ENCODE measurements around the gene KCNB1.

Gene KCNB1

DNA sequence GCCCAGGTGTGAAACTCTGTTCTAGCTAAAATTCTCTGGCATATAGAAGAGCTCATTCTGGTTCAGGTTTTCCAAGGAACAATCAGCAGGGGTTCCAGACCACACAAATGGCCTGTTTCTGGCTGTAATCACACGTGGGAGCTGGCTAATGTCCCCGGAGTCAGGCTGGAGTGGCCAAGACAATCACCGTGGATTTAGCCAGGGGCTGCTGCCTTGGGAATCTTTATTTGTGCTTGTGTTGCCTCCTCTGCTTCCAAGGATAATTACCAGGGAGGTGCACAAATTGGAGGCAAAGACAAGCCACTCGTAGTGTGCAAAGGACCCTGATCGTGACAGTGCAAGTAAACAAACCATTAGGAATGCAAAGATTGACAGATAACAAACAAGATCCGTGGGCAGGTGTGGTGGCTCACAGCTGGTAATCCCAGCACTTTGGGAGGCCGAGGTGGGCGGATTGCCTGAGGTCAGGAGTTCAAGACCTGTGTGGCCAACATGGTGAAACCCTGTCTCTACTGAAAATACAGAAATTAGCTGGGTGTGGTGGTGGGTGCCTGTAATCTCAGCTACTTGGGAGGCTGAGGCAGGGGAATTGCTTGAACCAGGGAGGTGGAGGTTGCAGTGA, 77.3 kb downstream of the KCNB1 start:
- H3K27ac Mint-ChIP-seq = no peak overlapping the region
- no peak overlapping the region for H3K4me3 Mint-ChIP-seq
- no peak for ATAC-seq
- peaks cover 28% of the 10 kb centered on the region for H3K27me3 Mint-ChIP-seq
- H3K9me3 Mint-ChIP-seq = peaks cover 4% of the 10 kb centered on the region
- H3K4me1 Mint-ChIP-seq = no peaks in the 10 kb centered on the region
- no peaks in the 10 kb centered on the region for H3K36me3 Mint-ChIP-seq

GRCh38 chr20:49404461-49404860, 78.0 kb downstream of the KCNB1 start:
- no peak overlapping the region for H3K27ac Mint-ChIP-seq
- no peaks in the 10 kb centered on the region for H3K36me3 Mint-ChIP-seq
- no peaks in the 10 kb centered on the region for H3K4me1 Mint-ChIP-seq
- H3K27me3 Mint-ChIP-seq = peaks cover 23% of the 10 kb centered on the region
- H3K9me3 Mint-ChIP-seq = peaks cover 4% of the 10 kb centered on the region
- no peak overlapping the region for H3K4me3 Mint-ChIP-seq
- no peak for ATAC-seq

DNA sequence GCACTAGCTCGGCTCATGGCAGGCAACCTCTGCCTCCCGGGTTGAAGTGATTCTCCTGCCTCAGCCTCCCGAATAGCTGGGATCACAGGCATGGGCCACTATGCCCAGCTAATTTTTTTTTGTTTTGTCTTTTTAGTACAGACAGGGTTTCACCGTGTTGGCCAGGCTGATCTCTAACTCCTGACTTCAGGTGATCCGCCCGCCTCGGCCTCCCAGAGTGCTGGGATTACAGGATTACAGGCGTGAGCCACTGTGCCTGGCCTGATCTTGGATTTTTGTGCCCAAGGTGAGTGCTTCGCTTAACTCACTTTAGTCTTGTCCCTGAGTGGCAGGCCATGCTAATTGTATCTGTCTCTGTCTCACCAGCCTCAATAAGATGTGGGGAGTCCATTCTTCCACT, 78.6 kb downstream of the KCNB1 start:
- Mint-ChIP-seq H3K9me3 (peaks cover 4% of the 10 kb centered on the region), H3K27ac (no peak overlapping the region), H3K27me3 (peaks cover 17% of the 10 kb centered on the region), H3K4me3 (no peak overlapping the region), H3K36me3 (no peaks in the 10 kb centered on the region), H3K4me1 (no peaks in the 10 kb centered on the region)
- no peak for ATAC-seq

- Mint-ChIP-seq H3K36me3 (no peaks in the 10 kb centered on the region), H3K9me3 (peaks cover 4% of the 10 kb centered on the region), H3K4me1 (no peaks in the 10 kb centered on the region), H3K27ac (no peak overlapping the region), H3K4me3 (no peak overlapping the region), H3K27me3 (peaks cover 9% of the 10 kb centered on the region)
- no peak for ATAC-seq
Observed at GRCh38 chr20:49403012-49403411, 79.5 kb downstream of the KCNB1 start.

DNA sequence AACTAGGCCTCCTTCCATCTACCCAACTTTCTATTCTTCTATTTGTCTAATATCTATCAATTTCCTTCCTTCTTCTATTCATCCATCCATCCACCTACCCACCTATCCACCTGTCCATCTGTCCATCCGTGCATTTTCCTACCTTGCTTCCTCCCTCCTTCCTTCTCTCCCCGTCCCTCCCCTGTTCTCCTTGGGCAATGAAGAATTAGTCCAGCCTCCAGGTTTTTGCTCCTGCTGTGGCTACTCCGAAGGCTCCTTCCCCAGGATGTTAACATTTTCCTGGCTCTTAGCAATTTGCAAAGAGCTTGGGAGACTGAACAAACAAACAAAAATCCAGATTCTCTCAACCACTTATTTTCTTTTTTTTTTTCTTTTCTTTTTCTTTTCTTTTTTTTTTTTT, 81.6 kb downstream of the KCNB1 start:
- Mint-ChIP-seq H3K9me3 (peaks cover 4% of the 10 kb centered on the region), H3K27me3 (peaks cover 11% of the 10 kb centered on the region), H3K4me1 (no peaks in the 10 kb centered on the region), H3K36me3 (no peaks in the 10 kb centered on the region), H3K4me3 (no peak overlapping the region), H3K27ac (no peak overlapping the region)
- no peak for ATAC-seq

GRCh38 chr20:49400410-49400809, 82.1 kb downstream of the KCNB1 start:
- H3K4me1 Mint-ChIP-seq = no peaks in the 10 kb centered on the region
- peaks cover 4% of the 10 kb centered on the region for H3K9me3 Mint-ChIP-seq
- no peak for ATAC-seq
- H3K27ac Mint-ChIP-seq = no peak overlapping the region
- peaks cover 16% of the 10 kb centered on the region for H3K27me3 Mint-ChIP-seq
- no peak overlapping the region for H3K4me3 Mint-ChIP-seq
- no peaks in the 10 kb centered on the region for H3K36me3 Mint-ChIP-seq

DNA sequence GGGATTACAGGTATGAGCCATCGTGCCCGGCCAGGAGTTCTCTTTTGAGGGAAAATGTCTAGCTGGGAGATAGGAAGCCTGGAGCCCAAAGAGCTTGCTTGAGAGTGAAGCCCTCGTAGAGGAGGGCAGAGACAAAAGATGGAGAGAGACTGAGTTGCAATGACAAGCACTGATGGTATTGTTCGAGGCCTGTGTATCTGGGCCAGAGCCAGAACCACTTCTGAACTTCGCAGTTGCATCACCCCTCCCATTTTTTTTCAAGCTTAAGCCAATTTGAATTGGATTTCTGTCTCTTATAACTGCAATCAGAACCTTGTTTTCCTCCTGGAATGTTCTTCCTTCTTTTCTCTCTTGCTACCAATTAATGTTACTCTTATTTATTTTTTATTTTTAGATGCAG, 83.1 kb downstream of the KCNB1 start:
- no peaks in the 10 kb centered on the region for H3K4me1 Mint-ChIP-seq
- no peak overlapping the region for H3K4me3 Mint-ChIP-seq
- H3K27ac Mint-ChIP-seq = no peak overlapping the region
- peaks cover 22% of the 10 kb centered on the region for H3K27me3 Mint-ChIP-seq
- H3K9me3 Mint-ChIP-seq = peaks cover 4% of the 10 kb centered on the region
- no peak for ATAC-seq
- H3K36me3 Mint-ChIP-seq = no peaks in the 10 kb centered on the region

- peaks cover 20% of the 10 kb centered on the region for H3K27me3 Mint-ChIP-seq
- no peaks in the 10 kb centered on the region for H3K36me3 Mint-ChIP-seq
- no peak overlapping the region for H3K4me3 Mint-ChIP-seq
- peaks cover 4% of the 10 kb centered on the region for H3K9me3 Mint-ChIP-seq
- no peaks in the 10 kb centered on the region for H3K4me1 Mint-ChIP-seq
- H3K27ac Mint-ChIP-seq = no peak overlapping the region
- ATAC-seq = no peak
Observed at GRCh38 chr20:49398401-49399144, 83.9 kb downstream of the KCNB1 start.

DNA sequence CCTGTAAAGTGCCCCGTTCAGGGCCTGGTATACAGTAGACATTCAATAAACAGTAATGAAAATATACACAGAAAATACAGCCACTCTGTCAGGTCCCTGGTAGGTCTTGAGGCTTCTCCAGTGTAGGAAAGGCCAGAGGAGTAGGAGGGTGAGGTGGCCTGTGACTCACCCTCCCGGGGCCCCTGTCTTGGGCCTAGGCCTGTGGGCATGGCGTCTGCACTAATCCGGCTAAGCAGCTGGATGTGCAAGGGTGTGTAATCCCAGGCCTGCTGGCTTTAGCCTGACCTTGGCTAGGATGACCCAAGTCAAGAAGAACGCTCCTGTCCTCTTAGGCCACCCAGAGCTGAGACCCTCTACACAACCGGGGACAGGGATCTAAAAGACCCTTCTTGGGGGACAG, 84.9 kb downstream of the KCNB1 start:
- no peak overlapping the region for H3K27ac Mint-ChIP-seq
- peaks cover 21% of the 10 kb centered on the region for H3K27me3 Mint-ChIP-seq
- H3K36me3 Mint-ChIP-seq = no peaks in the 10 kb centered on the region
- H3K4me3 Mint-ChIP-seq = no peak overlapping the region
- peaks cover 4% of the 10 kb centered on the region for H3K9me3 Mint-ChIP-seq
- H3K4me1 Mint-ChIP-seq = no peaks in the 10 kb centered on the region
- no peak for ATAC-seq

- Mint-ChIP-seq H3K27me3 (peaks cover 34% of the 10 kb centered on the region), H3K9me3 (no peaks in the 10 kb centered on the region), H3K4me1 (no peaks in the 10 kb centered on the region), H3K27ac (no peak overlapping the region), H3K36me3 (no peaks in the 10 kb centered on the region), H3K4me3 (no peak overlapping the region)
- ATAC-seq = no peak
Observed at GRCh38 chr20:49396230-49396629, 86.2 kb downstream of the KCNB1 start.

DNA sequence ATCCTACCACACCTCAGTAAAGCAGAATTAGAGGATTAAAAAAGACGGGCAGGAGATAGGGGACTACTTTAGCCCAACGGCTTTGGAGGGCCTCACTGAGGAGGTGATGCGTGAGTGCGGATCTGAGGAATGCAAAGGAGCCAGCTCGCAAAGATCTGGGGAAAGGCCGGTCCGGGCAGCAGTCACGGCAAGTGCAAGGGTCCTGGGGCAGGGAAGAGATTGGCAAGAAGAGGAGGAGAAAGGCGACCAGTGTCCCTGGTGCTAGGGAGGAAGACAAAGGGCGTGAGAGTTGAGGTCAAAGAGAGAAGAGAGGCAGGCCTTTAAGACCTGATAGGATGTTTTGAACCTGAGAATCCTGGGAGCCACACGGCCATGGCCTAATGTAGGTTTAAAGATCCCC, 86.8 kb downstream of the KCNB1 start:
- Mint-ChIP-seq H3K36me3 (no peaks in the 10 kb centered on the region), H3K4me3 (no peak overlapping the region), H3K4me1 (no peaks in the 10 kb centered on the region), H3K27ac (no peak overlapping the region), H3K9me3 (no peaks in the 10 kb centered on the region), H3K27me3 (peaks cover 34% of the 10 kb centered on the region)
- no peak for ATAC-seq

DNA sequence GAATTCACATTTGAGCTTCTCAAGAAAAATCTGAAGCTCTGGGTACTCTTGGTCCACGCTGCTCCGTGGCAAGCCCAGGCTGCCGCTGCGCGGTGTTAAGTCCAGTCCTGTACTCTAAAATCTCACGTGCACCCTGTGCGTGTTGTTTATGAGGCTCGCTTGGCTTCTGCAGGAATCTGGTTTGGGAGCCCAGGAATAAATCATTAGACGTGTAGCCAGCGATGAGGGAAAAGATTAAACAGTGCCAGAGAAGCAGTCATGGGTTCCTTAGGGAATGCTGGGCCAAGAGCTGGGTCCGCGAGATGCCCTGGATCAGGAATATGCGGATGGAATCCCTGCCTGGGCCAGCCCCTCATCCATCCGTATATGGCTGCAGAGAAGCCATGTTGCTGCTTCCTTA, 87.3 kb downstream of the KCNB1 start:
- H3K27me3 Mint-ChIP-seq = peaks cover 34% of the 10 kb centered on the region
- H3K36me3 Mint-ChIP-seq = no peaks in the 10 kb centered on the region
- ATAC-seq = no peak

DNA sequence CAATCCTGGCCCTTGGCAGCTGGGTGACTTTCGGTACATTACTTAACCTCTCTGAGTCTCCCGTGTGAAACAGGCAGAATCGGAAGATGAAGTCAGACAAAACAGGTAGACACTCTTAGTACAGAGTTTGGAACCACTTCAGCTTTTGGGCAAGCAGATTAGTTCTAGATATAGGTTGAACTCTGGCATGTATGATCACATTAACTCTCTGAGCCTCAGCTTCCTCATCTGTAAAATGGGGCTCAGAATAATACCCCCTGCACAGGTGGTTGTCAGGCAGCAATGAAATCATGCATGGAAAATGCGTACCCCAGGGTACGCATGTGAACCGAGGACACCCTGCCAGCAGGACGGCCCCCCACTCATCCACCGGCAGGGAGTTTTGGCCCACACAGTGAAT, 87.7 kb downstream of the KCNB1 start:
- Mint-ChIP-seq H3K36me3 (no peaks in the 10 kb centered on the region), H3K27me3 (peaks cover 34% of the 10 kb centered on the region), H3K4me1 (no peaks in the 10 kb centered on the region), H3K9me3 (no peaks in the 10 kb centered on the region), H3K4me3 (no peak overlapping the region), H3K27ac (no peak overlapping the region)
- ATAC-seq = no peak

More for the DNA sequence above, 87.3 kb downstream of the KCNB1 start:
- Mint-ChIP-seq H3K27ac (no peak overlapping the region), H3K4me3 (no peak overlapping the region), H3K4me1 (no peaks in the 10 kb centered on the region), H3K9me3 (no peaks in the 10 kb centered on the region)

- Mint-ChIP-seq H3K9me3 (no peaks in the 10 kb centered on the region), H3K27ac (no peak overlapping the region), H3K4me1 (no peaks in the 10 kb centered on the region), H3K27me3 (peaks cover 34% of the 10 kb centered on the region), H3K4me3 (no peak overlapping the region), H3K36me3 (no peaks in the 10 kb centered on the region)
- no peak for ATAC-seq
Observed at GRCh38 chr20:49394264-49394663, 88.2 kb downstream of the KCNB1 start.

DNA sequence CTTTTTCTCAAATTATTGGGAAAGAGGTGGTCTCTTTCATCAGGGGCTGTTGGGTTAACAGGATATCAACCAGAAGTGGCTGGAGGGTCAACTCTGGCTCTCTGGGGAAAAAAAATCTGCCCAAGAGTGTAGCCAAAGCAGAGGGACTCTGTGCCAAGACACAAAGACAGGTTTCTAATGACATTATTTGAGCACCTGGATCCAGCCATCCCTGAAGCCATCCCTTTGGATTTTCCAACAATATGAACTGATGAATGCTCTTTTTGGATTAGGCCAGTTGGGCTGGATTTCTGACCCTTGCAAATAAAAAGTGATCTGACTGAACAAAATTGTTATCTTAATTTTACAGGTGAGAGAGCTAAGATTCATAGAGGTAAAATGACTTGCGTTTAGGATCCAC, 88.7 kb downstream of the KCNB1 start:
- Mint-ChIP-seq H3K4me3 (no peak overlapping the region), H3K4me1 (no peaks in the 10 kb centered on the region), H3K27ac (no peak overlapping the region), H3K9me3 (no peaks in the 10 kb centered on the region), H3K27me3 (peaks cover 35% of the 10 kb centered on the region), H3K36me3 (no peaks in the 10 kb centered on the region)
- no peak for ATAC-seq

GRCh38 chr20:49392745-49393144, 89.7 kb downstream of the KCNB1 start:
- Mint-ChIP-seq H3K4me1 (no peaks in the 10 kb centered on the region), H3K9me3 (no peaks in the 10 kb centered on the region), H3K27ac (no peak overlapping the region), H3K36me3 (no peaks in the 10 kb centered on the region), H3K27me3 (peaks cover 46% of the 10 kb centered on the region), H3K4me3 (no peak overlapping the region)
- ATAC-seq = no peak
